ENCODE results near the gene SNAP29. TPM values are rescaled to one million over a fixed set of nuclear protein-coding genes. Genes with fewer than 3 reads are reported as not detected.

Gene SNAP29
- polyA plus RNA-seq, 12 donors, result 22.7 to 131 (median 27.9) TPM

DNA sequence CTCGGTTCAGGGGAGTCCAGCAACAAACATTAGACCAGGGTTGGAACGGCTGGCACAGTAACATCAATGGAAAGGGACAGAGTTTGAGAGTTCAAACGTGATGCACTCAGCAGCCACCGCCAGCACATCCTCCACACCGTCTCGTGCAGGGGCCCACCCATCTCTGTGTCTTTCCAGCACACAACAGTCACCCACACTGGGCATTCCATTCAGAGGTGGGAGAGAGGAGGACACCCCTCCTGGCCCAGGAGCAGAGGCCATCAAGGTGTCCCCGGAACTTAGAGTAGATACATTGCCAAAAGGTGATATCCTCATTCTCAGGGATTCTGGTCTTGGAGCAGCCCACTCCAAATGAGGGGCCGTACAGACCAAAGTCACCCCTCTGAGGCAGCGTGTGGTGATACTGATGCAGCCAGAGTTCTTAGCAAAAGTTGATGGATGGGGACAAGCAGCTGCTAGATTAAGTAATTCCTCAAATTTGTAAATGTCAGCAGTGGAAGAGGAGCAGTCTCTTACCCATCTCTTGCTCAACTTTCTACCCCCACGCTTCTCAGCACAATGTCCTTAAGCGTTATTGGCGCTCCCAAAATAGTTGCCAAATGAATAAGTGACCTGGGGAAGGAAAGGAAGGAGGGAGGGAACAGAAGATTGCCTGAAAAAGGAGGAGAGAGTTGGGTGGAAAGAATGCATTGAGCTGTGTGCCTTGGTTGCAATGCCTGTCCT lies 5.5 kb downstream of the SNAP29 start:
- no peak for DNase-seq

- DNase-seq, result no peak
Observed at GRCh38 chr22:20865331-20865730, 6.5 kb downstream of the SNAP29 start.

DNA sequence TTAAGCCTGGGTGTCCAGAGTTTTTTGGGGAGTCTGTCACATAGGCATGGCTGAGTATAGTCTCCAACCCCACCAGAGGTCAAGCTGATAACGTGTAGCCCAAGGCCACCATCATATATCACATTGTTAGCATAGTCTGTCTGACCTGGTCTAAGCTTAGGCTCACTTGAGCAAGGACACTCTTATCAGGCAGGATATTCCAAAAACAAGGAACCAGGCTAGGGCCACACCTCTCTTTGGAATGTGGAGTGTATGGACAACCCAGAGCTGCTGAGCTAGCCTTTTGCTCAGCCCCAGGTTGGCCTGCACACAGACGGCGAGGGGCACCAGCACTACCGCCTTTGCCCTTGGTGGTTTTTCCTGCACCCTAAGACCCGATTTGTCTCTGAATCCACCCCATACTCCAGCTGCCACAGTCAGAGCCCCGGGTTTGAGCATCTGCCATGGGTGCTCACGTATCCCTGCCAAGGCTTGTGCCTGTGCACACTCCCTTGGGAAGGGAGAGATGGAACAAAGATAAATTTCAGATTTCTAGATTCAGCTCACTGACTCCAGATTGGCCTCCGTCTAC lies 7.2 kb downstream of the SNAP29 start:
- no peak for DNase-seq

DNA sequence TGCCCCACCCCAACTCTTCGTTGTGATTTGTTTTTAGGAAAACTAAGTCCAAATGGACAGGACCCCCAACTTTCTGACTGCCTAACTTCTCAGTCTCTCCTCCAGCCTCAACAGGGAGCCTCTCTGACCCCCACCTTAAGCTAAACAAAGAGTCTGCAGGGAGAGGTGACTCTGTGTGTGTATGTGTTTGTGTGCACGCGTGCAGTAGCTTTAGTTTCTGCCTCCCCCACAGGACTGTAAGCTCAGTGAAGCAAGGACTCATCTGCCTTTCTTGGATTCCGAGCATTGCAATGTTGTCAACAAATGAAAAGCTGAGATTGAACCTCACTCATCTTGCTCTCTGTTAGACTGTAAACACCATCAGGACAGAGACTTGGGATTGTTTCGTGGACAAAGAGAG lies 7.9 kb downstream of the SNAP29 start:
- no peak for DNase-seq

- peak; percentile 31 for DNase-seq
Observed at GRCh38 chr22:20867179-20868024, 8.6 kb downstream of the SNAP29 start.

GRCh38 chr22:20868025-20868962 lies 9.5 kb downstream of the SNAP29 start:
- DNase-seq, result no peak

- no peak for DNase-seq
Observed at GRCh38 chr22:20869234-20869633, 10.4 kb downstream of the SNAP29 start.

DNA sequence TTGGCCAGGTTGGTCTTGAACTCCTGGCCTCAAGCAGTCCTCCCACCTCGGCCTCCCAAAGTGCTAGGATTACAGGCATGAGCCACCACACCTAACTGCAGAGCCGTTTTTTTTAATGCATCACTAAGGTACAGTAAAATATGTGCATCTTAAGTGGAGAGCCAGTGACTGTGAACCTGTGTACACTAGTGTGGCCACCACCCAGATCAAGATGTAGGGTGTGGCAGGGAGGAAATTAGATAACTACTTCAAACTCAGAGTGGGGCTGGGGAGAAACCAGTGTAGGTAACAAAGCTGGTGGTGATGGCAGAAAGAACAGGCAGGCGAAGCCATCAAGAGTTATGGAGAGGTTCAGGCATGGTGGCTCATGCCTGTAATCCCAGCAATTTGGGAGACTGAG lies 14.4 kb downstream of the SNAP29 start:
- DNase-seq, result no peak

- no peak for DNase-seq
Observed at GRCh38 chr22:20875296-20875695, 16.5 kb downstream of the SNAP29 start.

DNA sequence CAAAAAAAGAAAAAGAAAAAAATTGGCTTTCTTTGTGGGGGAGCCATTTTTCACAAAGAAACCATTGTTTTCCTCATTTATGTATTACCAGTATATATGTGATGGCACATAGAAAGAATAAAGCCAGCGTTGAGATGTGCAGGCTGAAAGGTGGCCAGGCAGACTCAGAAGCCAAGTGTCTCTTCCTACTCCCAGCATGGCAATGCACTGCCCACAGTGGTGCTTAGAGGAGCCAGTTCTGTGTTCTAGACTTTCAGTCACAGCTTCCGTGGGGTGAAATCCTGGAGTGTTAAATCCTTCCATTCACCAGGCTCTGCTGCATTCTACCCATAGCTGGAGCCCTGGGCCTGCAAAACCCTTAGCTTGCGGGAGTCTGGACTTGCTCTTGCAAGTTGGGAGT lies 18.9 kb downstream of the SNAP29 start:
- DNase-seq, result no peak

DNA sequence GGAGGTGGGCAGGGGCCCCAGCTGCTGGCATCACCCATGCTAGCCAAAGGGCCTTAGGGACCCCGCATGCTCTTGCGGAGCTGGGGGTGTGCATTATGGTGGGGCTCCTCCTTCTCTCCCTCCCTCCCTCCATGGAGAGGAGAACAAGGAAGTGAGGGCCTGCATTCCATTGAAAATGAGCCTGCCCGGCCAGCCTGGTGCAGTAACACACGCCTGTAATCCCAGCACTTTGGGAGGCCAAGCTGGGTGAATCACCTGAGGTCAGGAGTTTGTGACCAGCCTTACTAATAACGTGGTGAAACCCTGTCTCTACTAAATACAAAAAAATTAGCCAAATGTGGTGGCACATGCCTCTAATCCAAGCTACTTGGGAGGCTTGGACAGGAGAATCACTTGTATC lies 22.4 kb downstream of the SNAP29 start:
- DNase-seq, result no peak

DNA sequence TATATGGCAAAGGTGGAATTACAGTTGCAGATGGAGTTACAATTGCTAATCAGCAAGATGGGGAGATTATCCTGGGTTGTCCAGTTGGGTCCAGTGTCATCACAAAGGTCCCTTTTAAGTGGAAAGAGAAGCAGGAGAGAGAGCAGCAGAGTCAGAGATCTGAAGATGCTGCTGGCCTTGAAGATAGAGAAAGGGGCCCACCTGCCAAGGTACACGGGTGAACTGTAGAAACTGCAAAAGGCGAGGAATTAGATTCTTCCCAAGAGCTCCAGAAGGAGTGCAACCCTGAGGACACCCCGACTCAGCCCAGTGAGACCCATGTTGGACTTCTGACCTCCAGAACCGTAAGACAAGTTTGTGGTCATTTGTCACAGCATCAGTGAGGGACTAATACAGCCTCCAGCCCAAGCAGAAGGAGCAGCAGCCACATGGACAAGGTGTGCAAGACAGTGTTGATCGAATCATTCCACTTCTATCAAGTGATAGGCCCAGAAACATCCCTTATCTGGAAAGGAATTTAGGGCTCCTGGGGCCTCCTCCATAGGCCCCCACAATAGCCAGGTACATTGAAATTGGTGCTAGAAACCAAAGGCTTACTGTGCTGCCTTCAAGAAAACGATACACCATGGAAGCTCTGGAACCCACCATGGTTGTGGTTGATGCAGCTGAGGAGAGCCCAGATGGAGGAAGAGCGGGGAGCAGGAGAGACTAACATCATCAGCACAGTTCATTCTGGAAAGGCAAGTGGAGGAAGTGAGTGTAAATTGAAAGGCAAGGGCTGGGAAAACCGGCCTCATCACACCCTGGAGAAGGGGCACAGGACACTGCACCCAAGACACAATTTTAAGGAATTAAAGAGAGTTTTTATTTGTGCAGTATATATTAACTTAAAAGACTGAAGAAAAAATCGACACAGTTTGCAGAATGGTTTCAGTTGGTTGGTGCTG lies 23.3 kb downstream of the SNAP29 start:
- no peak for DNase-seq

DNA sequence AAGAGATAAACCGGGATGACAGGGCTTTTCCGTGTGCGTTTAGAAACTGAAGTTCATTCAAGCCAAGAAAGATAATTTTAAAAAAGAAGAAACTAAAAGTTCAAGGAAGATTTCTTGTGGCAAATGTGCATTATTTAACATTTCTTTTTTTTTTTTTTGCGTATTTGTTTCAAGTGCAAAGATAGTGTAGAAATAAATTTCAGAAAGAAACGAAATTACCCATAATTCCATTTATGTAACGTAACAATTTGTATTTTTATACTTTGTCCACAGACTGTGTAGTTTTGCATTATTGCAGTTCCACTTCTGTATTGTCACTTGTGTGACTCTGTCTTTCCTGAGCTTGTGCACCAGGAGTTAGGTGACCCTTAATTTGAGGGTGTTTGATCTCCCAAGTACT lies 24.0 kb downstream of the SNAP29 start:
- DNase-seq, result no peak

GRCh38 chr22:20884454-20884853 lies 25.6 kb downstream of the SNAP29 start:
- no peak for DNase-seq

DNA sequence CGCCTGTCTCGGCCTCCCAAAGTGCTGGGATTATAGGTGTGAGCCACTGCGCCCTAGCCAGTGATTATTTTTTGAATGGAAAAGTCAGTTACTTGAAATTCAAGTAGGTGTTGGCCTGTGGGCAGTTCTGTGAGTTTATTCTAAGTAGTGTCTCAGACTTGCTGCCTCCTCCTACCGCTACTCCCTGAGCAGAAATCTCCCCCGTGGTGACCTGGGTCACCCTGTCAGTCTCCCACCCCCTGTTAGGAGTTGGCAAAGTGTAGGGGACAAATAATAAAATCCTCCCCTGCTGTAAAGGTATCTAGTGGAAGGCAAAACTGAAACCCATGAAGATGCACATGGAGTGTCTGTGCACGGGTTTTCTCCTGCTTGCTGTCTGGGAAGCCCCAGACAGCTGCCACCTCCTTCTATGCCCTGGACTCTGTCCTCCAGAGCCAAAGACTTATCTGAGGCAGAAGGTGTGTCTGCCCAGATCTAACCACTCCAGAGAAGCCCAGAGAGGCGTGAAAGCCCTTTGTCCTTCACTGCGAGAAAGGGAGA lies 26.3 kb downstream of the SNAP29 start:
- DNase-seq, result no peak

DNA sequence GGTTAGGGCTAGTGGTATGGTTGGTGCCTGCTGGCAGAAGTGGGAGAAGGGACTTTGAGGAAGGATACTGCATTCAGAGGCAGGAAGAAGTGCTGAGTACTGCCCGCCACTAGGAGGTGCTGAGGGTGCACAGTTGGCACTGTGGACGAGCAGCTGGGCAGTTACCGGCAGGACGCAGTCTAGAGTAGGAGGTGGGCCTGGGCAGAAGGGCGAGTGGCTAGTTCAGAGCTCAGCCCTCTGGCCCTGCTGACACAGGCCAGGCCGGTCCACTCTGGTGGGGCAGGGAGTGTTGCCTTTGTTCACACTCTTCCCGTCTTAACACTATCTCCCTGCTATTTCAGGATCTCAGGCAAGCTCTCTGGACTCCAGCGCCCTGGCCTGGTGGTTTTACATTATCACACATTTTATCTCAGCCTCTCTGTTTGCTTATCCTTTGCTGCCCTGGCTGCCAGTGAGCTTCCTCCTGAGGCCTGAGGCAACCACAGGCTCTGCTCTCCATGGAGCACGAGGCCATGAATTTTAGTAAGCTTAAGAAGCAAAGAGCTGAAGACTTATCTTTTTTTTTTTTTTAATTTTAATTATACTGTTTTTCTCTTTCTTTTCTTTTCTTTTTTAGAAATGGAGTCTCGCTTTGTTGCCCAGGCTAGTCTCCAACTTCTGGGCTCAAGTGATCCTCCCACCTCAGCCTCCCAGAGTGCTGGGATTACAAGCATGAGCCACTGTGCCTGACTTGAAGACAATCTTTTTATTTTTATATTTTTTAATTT lies 26.9 kb downstream of the SNAP29 start:
- DNase-seq, result peak; percentile 31

DNA sequence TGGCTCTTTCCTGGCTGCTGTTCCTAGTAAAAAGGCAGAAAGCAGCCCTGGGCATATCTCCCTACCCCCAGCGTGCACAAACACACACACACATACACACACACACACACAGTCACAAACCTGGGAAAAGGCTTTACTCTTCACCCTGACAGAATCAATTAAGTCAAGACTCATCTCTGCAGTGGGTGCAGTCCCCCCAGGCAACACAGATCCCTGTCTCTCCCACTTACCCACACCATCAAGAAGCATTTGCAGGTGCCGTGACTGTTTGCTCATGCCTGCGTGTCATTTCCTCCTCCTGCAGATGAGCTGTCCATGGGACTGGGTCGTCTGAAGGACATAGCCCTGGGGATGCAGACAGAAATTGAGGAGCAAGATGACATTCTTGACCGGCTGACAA lies 28.6 kb downstream of the SNAP29 start:
- no peak for DNase-seq

DNA sequence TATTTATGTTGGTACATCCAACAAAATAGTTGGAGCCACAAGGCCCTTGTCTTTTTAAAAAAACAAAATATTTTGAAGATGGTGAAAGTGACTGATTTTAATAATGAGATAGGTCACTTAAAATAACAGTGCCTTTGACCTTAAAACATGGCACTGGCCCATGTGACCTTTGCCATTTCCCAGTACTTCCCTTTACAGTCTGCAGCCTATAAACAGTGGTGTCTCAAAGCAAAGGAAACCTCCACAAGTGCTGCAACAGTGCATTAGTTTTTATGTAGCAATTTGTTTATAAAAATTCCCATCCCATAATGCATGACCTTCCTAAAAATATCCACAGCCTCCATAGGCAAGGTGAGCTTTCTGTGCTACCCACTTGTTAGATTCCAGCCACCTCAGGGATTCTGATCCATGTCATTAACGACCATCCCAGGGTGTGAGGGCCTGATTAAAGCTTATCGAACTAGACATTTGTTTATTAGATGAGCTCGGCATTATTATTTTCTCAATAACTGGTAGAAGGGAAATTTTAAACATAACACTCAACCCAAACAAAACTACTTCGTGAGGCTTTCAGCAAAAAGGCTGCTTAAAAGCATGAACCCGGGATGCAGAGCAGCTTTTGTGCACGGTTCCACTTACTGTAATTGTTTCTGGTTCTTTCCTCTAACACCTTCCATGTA lies 30.4 kb downstream of the SNAP29 start:
- DNase-seq, result no peak

Measured in muscle of arm (tissue), 12 donors.